Brain microvascular endothelial cell (primary cell): Measurements from ENCODE around the gene ATXN3.

Experiments used
- DNase-seq: peaks from one replicate; pipeline ENCODE4 v3.0.0-alpha.2; 2020
- H3K27ac ChIP-seq: fragments of 250-450 bp; sonication (Bioruptor Pico); 2 replicates; pipeline ENCODE4 v1.5.1; 2020; ENCODE audit warnings: mild to moderate bottlenecking, moderate library complexity
- H3K27me3 ChIP-seq: fragments of 250-450 bp; sonication (Bioruptor Pico); replicated peaks from 2 replicates; pipeline ENCODE4 v1.5.1; 2020; ENCODE audit warnings: mild to moderate bottlenecking
- H3K36me3 ChIP-seq: fragments of 250-450 bp; sonication (Bioruptor Pico); replicated peaks from 2 replicates; pipeline ENCODE4 v1.5.1; 2020; ENCODE audit warnings: mild to moderate bottlenecking
- H3K4me3 ChIP-seq: 2 replicates; pipeline ENCODE4 v1.5.1; 2011; ENCODE audit warnings: low read depth, mild to moderate bottlenecking, control low read depth, low read length, moderate library complexity
- in situ Hi-C: cut with HindIII; loops from 2 replicates; pipeline ENCODE4 v1.10.0; 2017; ENCODE audit warnings: low sequenced_read_pairs, low pct_ligation_motif_present
- TF ChIP-seq, protein P1 (sequence below): IDR thresholded peaks from 2 replicates; pipeline ENCODE4 v1.5.1; 2011; ENCODE audit warnings: low read depth, mild to moderate bottlenecking, moderate library complexity, low read length, control low read depth, inconsistent platforms; ENCODE audit errors: missing control alignments

ATXN3 gene

DNA sequence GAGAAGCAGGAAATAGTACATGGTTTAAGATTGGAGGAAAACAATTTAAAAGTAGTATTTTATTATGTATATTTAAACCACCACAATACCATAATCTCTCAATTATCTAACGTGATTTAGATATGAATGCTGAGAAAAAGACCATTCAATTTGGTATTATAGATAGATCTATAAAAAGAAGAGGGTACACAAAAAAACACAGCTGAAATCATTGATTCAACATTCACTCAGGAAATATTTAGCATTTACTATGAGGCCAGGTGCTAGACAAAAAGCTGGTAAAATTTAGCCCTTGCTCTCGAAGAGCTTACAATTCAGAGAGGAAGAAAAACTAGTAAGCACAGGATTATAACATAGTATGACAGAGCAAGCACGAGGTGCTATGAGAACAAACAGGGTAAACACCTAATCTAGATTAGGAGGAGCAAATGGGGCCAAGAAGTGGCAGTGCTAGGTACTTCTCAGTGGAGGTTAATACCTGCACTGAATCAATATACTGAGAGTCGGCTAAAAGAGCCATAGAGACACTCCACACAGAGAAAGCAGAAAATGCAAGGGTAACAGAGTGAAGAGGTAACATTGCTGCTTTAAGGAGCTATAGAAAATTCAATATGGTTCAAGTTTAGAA is 94.1 kb downstream of the ATXN3 start:
- in situ Hi-C loops, result no loop called here
- DNase-seq, result no peak
- TF ChIP-seq, protein P1, sequence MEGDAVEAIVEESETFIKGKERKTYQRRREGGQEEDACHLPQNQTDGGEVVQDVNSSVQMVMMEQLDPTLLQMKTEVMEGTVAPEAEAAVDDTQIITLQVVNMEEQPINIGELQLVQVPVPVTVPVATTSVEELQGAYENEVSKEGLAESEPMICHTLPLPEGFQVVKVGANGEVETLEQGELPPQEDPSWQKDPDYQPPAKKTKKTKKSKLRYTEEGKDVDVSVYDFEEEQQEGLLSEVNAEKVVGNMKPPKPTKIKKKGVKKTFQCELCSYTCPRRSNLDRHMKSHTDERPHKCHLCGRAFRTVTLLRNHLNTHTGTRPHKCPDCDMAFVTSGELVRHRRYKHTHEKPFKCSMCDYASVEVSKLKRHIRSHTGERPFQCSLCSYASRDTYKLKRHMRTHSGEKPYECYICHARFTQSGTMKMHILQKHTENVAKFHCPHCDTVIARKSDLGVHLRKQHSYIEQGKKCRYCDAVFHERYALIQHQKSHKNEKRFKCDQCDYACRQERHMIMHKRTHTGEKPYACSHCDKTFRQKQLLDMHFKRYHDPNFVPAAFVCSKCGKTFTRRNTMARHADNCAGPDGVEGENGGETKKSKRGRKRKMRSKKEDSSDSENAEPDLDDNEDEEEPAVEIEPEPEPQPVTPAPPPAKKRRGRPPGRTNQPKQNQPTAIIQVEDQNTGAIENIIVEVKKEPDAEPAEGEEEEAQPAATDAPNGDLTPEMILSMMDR, result no peak
- peaks cover 35% of the 10 kb centered on the region for H3K36me3 ChIP-seq
- H3K27ac ChIP-seq, result no peak overlapping the region
- no peak overlapping the region for H3K4me3 ChIP-seq
- no peaks in the 10 kb centered on the region for H3K27me3 ChIP-seq

- no peaks in the 10 kb centered on the region for H3K27me3 ChIP-seq
- TF ChIP-seq, protein P1, result no peak
- H3K27ac ChIP-seq, result no peak overlapping the region
- H3K36me3 ChIP-seq, result peaks cover 34% of the 10 kb centered on the region
- no peak overlapping the region for H3K4me3 ChIP-seq
- no peak for DNase-seq
- in situ Hi-C loops, result no loop called here
Measured at GRCh38 chr14:92010644-92011043, 95.7 kb downstream of the ATXN3 start.

- H3K36me3 ChIP-seq, result peaks cover 35% of the 10 kb centered on the region
- TF ChIP-seq, protein P1, result no peak
- in situ Hi-C loops, result no loop called here
- no peak overlapping the region for H3K27ac ChIP-seq
- no peak for DNase-seq
- no peaks in the 10 kb centered on the region for H3K27me3 ChIP-seq
- H3K4me3 ChIP-seq, result no peak overlapping the region
Measured at GRCh38 chr14:92009604-92010003, 96.8 kb downstream of the ATXN3 start.
